ENCODE results near the gene EPS8. TPM values are rescaled to one million over a fixed set of nuclear protein-coding genes. Genes with fewer than 3 reads are reported as not detected.

EPS8 gene
- total RNA-seq, 4 donors from 2014 or later, result 39.0 to 85.2 (median 57.7) TPM

- 13 to 18% methylated on average over 3 of the region's 3 CpGs for WGBS, 2 donors (ENCODE audit: low coverage in 1 of 2)
- no peak for ATAC-seq
These were observed 19.5 kb upstream of the EPS8 start for GRCh38 chr12:15808652-15809051.

GRCh38 chr12:15808250-15808649, 19.1 kb upstream of the EPS8 start:
- 89 to 90% methylated on average over 2 of the region's 2 CpGs for WGBS, 2 donors (ENCODE audit: low coverage in 1 of 2)
- no peak overlapping the region for H3K27ac ChIP-seq

More at GRCh38 chr12:15808652-15809051, 19.5 kb upstream of the EPS8 start:
- Histone ChIP-seq H3K36me3 (no peaks in the 10 kb centered on the region), H3K27ac (no peak overlapping the region), H3K4me3 (no peak overlapping the region), H3K27me3 (no peaks in the 10 kb centered on the region), H3K4me1 (no peaks in the 10 kb centered on the region), H3K9me3 (no peaks in the 10 kb centered on the region)
- TF ChIP-seq CTCF (IDR thresholded peaks at IDR 0.05) (no peak), EP300 (IDR thresholded peaks at IDR 0.05) (no peak), POLR2A (IDR thresholded peaks at IDR 0.05) (no peak), POLR2AphosphoS5 (IDR thresholded peaks at IDR 0.05) (no peak)

GRCh38 chr12:15806826-15807225, 17.6 kb upstream of the EPS8 start:
- WGBS, 2 donors (ENCODE audit: low coverage in 1 of 2), result 100% methylated on average over 1 of the region's 1 CpG; no CpG with 5 or more reads in 1 of the 2 donors
- Histone ChIP-seq H3K9me3 (no peaks in the 10 kb centered on the region), H3K27ac (no peak overlapping the region), H3K36me3 (no peaks in the 10 kb centered on the region), H3K27me3 (no peaks in the 10 kb centered on the region), H3K4me3 (no peak overlapping the region), H3K4me1 (no peaks in the 10 kb centered on the region)
- ATAC-seq, result no peak
- TF ChIP-seq EP300 (IDR thresholded peaks at IDR 0.05) (no peak), CTCF (IDR thresholded peaks at IDR 0.05) (no peak), POLR2A (IDR thresholded peaks at IDR 0.05) (no peak), POLR2AphosphoS5 (IDR thresholded peaks at IDR 0.05) (no peak)

More at GRCh38 chr12:15808250-15808649, 19.1 kb upstream of the EPS8 start:
- Histone ChIP-seq H3K36me3 (no peaks in the 10 kb centered on the region), H3K27me3 (no peaks in the 10 kb centered on the region), H3K4me3 (no peak overlapping the region), H3K9me3 (no peaks in the 10 kb centered on the region), H3K4me1 (no peaks in the 10 kb centered on the region)
- no peak for TF ChIP-seq POLR2A (IDR thresholded peaks at IDR 0.05)
- no peak for TF ChIP-seq EP300 (IDR thresholded peaks at IDR 0.05)
- TF ChIP-seq CTCF (IDR thresholded peaks at IDR 0.05), result no peak
- TF ChIP-seq POLR2AphosphoS5 (IDR thresholded peaks at IDR 0.05), result no peak
- no peak for ATAC-seq

- no peak overlapping the region for H3K4me3 ChIP-seq
- no peak overlapping the region for H3K27ac ChIP-seq
- 86 to 89% methylated on average over 4 to 6 of the region's 6 CpGs for WGBS, 2 donors (ENCODE audit: low coverage in 1 of 2)
- no peak for ATAC-seq
- no peaks in the 10 kb centered on the region for H3K9me3 ChIP-seq
- H3K4me1 ChIP-seq, result no peaks in the 10 kb centered on the region
- TF ChIP-seq EP300 (IDR thresholded peaks at IDR 0.05), result no peak
- no peak for TF ChIP-seq POLR2A (IDR thresholded peaks at IDR 0.05)
- TF ChIP-seq POLR2AphosphoS5 (IDR thresholded peaks at IDR 0.05), result no peak
- no peak for TF ChIP-seq CTCF (IDR thresholded peaks at IDR 0.05)
- H3K36me3 ChIP-seq, result no peaks in the 10 kb centered on the region
- no peaks in the 10 kb centered on the region for H3K27me3 ChIP-seq
These were observed 12.9 kb upstream of the EPS8 start for GRCh38 chr12:15801770-15802744.

- Histone ChIP-seq H3K27me3 (no peaks in the 10 kb centered on the region), H3K36me3 (no peaks in the 10 kb centered on the region), H3K4me3 (no peak overlapping the region), H3K27ac (no peak overlapping the region), H3K9me3 (no peaks in the 10 kb centered on the region), H3K4me1 (no peaks in the 10 kb centered on the region)
- no peak for ATAC-seq
- WGBS, 2 donors (ENCODE audit: low coverage in 1 of 2), result 69 to 74% methylated on average over 3 of the region's 3 CpGs
- TF ChIP-seq POLR2A (IDR thresholded peaks at IDR 0.05) (no peak), POLR2AphosphoS5 (IDR thresholded peaks at IDR 0.05) (no peak), EP300 (IDR thresholded peaks at IDR 0.05) (no peak), CTCF (IDR thresholded peaks at IDR 0.05) (no peak)
These were observed 11.1 kb upstream of the EPS8 start for GRCh38 chr12:15800278-15800677.

Measured in gastroesophageal sphincter (tissue), 4 donors.